K562 (cell line): ENCODE data around the gene LAG3. TPM values are rescaled to one million over a fixed set of nuclear protein-coding genes. Genes with fewer than 3 reads are reported as not detected.

ENCODE experiments used
- ATAC-seq: fragments of 200-7000 bp; cut with Tn5 transposase; 3 replicates; pipeline ENCODE4 v1.9.1; 2020; ENCODE audit warnings: moderate library complexity
- BruUV-seq: library from RNA; stranded (reverse); fragments of 400-500 nt; replicated peaks from 2 replicates; lab custom pipeline; 2021; lab: Mats Ljungman, UMichigan
- CTCF ChIA-PET: fragments of 300-600 bp; formaldehyde crosslinking; extraction: SDS; loops from one replicate; lab custom pipeline; 2021; ENCODE audit warnings: low intra/inter-chr PET ratio; lab: Yijun Ruan, JAX
- POLR2A ChIA-PET: fragments of 300-600, 350-650 bp; sonication (Branson Sonifier 250); formaldehyde crosslinking; extraction: SDS; loops from one replicate; lab custom pipeline; 2021; ENCODE audit warnings: antibody characterized with exemption, inconsistent platforms; lab: Yijun Ruan, JAX
- DNase-seq, 4 experiments: peaks; one replicate each; pipeline versions ENCODE4 v3.0.0 to v3.0.0-alpha.2; 2011 to 2018; ENCODE audit warnings: low spot score in 3 of 4, mixed read lengths in 3 of 4; ENCODE audit errors: extremely low read depth in 1 of 4
- FAIRE-seq: peaks from 2 replicates; lab custom pipeline; 2011; peaks lifted over from hg19 to GRCh38; lab: Jason Lieb, UNC
- H2AFZ ChIP-seq: 2 replicates; pipeline ENCODE4 v1.6.0; 2011; ENCODE audit warnings: low read depth, low read length, control low read depth, inconsistent platforms
- H3K27ac ChIP-seq: fragments of 200-600 bp; 3 replicates; pipeline ENCODE4 v1.8.0; 2011; ENCODE audit warnings: low read depth, mild to moderate bottlenecking, control low read depth, inconsistent platforms, low read length, moderate library complexity, mixed read lengths; ENCODE audit errors: extremely low read depth
- H3K27me3 ChIP-seq, 2 experiments: fragments of 300-600 bp in 1 of 2; 2 replicates in 1 of 2; 3 replicates in 1 of 2; pipeline versions ENCODE4 v1.6.0 to v1.8.0; 2011; ENCODE audit warnings: inconsistent platforms in 2 of 2, low read length in 2 of 2, mild to moderate bottlenecking in 1 of 2, mixed read lengths in 1 of 2, moderate library complexity in 1 of 2; ENCODE audit not compliant: control insufficient read depth in 2 of 2, insufficient read depth in 2 of 2
- H3K36me3 ChIP-seq: fragments of 300-600 bp; 3 replicates; pipeline ENCODE4 v1.8.0; 2011; ENCODE audit warnings: mild to moderate bottlenecking, low read length, inconsistent platforms; ENCODE audit not compliant: control insufficient read depth, insufficient read depth
- H3K4me1 ChIP-seq, 2 experiments: fragments of 200-600 bp in 1 of 2; replicated peaks in 1 of 2; 2 replicates in 1 of 2; 3 replicates in 1 of 2; pipeline versions ENCODE4 v1.5.1 to v1.8.0; 2011; ENCODE audit warnings: inconsistent platforms in 2 of 2, low read length in 2 of 2, mild to moderate bottlenecking in 1 of 2, mixed read lengths in 1 of 2, moderate library complexity in 1 of 2; ENCODE audit not compliant: control insufficient read depth in 2 of 2, insufficient read depth in 2 of 2
- H3K4me2 ChIP-seq: 2 replicates; pipeline ENCODE4 v1.6.1; 2011; ENCODE audit warnings: low read length, control low read depth, inconsistent platforms, mixed read lengths; ENCODE audit not compliant: insufficient read depth
- H3K4me3 ChIP-seq: fragments of 200-600 bp; sonication (generic), shearing (Covaris generic); 2 replicates; pipeline ENCODE4 v1.5.1; 2016; ENCODE audit warnings: control low read depth, inconsistent platforms
- H3K79me2 ChIP-seq: fragments of 200-600 bp; 3 replicates; pipeline ENCODE4 v1.8.0; 2011; ENCODE audit warnings: low read length, inconsistent platforms; ENCODE audit not compliant: control insufficient read depth, insufficient read depth
- H3K9ac ChIP-seq, 2 experiments: 2 replicates each; pipeline versions ENCODE4 v1.6.0 to v1.6.1; 2011; ENCODE audit warnings: low read depth in 2 of 2, low read length in 2 of 2, control low read depth in 1 of 2, inconsistent platforms in 1 of 2, mild to moderate bottlenecking in 1 of 2, mixed read lengths in 1 of 2; ENCODE audit not compliant: insufficient read depth in 1 of 2
- H3K9me1 ChIP-seq: one replicate; pipeline ENCODE4 v1.6.0; 2011; ENCODE audit warnings: inconsistent platforms, mild to moderate bottlenecking, low read length, moderate library complexity; ENCODE audit not compliant: control insufficient read depth, insufficient read depth
- H3K9me3 ChIP-seq: replicated peaks from 2 replicates; pipeline ENCODE4 v1.5.1; 2011; ENCODE audit warnings: low read depth, low read length, inconsistent platforms; ENCODE audit not compliant: control insufficient read depth, insufficient read depth
- H4K20me1 ChIP-seq: replicated peaks from 2 replicates; pipeline ENCODE4 v1.6.1; 2011; ENCODE audit warnings: low read length, inconsistent platforms, mixed read lengths; ENCODE audit not compliant: control insufficient read depth, insufficient read depth
- ETV6 ChIP-seq, 3 experiments: fragments of 150-350 bp in 1 of 3; sonication (generic) in 1 of 3; formaldehyde crosslinking in 1 of 3; IDR thresholded peaks; 2 replicates each; pipeline versions ENCODE4 v1.6.1 to v1.8.0; 2014 to 2022; ENCODE audit warnings: borderline replicate concordance in 2 of 3, low read depth in 2 of 3, antibody characterized with exemption in 1 of 3, low read length in 1 of 3, mild to moderate bottlenecking in 1 of 3, missing genetic modification reagents in 1 of 3
- NFE2 ChIP-seq: IDR thresholded peaks from 2 replicates; pipeline ENCODE4 v1.6.1; 2014; ENCODE audit warnings: antibody characterized with exemption, low read depth
- TOE1 ChIP-seq, 2 experiments: fragments of 450-650 bp in 1 of 2; sonication (generic) in 1 of 2; formaldehyde crosslinking in 1 of 2; IDR thresholded peaks; 2 replicates each; pipeline versions ENCODE4 v1.7.1 to v1.8.0; 2016 to 2022; ENCODE audit warnings: borderline replicate concordance in 2 of 2, mild to moderate bottlenecking in 2 of 2, antibody characterized with exemption in 1 of 2, inconsistent platforms in 1 of 2, low read depth in 1 of 2, missing genetic modification reagents in 1 of 2, moderate library complexity in 1 of 2
- TRIM24 ChIP-seq, 2 experiments: fragments of 450-650 bp; IDR thresholded peaks; 2 replicates each; pipeline ENCODE4 v1.6.1; 2016
- ZNF584 ChIP-seq: fragments of 200-800 bp; sonication (Bioruptor generic); IDR thresholded peaks from 2 replicates; pipeline ENCODE4 v1.6.1; 2016; ENCODE audit warnings: low read depth, mild to moderate bottlenecking, missing genetic modification characterization, missing compliant biosample characterization
- ZNF668 ChIP-seq: fragments of 250-450 bp; sonication (Bioruptor Pico); IDR thresholded peaks from 2 replicates; pipeline ENCODE4 v1.8.0; 2022; ENCODE audit warnings: mild to moderate bottlenecking, inconsistent platforms
- WGBS: fragments of 100-300 bp; shearing (Covaris generic); methylation state at CpG from one replicate; pipeline ENCODE4 v1.1.6; 2016; ENCODE audit warnings: low coverage, mixed read lengths; ENCODE audit not compliant: insufficient coverage; ENCODE audit errors: missing lambda C conversion rate; 5-methylcytosine and 5-hydroxymethylcytosine counted together
- in situ Hi-C: fragments of 300-500 bp; cut with MboI; formaldehyde crosslinking; loops from 4 replicates; pipeline ENCODE4 v1.15.0; 2018; ENCODE audit warnings: inconsistent platforms, mixed read lengths
- intact Hi-C: fragments of 100-400 bp; cut with micrococcal nuclease; formaldehyde crosslinking; loops from 2 replicates; pipeline ENCODE4 v1.14.2; 2022
- polyA plus RNA-seq, 8 experiments: library from polyadenylated mRNA; depleted of rRNA in 4 of 8; stranded (reverse) in 5 of 8; unstranded in 3 of 8; fragments of >200 nt; fragmentation: Nextera tagmentation in 2 of 8; fragmentation: Illumina TruSeq in 1 of 8; extraction: Ambion mirVana in 2 of 8; extraction: Trizol in 1 of 8; gene quantifications; 2 replicates each; pipeline versions ENCODE4 v1.2.1 to v1.2.3, GENCODE V29; 2011 to 2014; ENCODE audit warnings: inconsistent platforms in 1 of 8, missing spikeins in 1 of 8
- total RNA-seq, 7 experiments: library from RNA; depleted of rRNA in 6 of 7; stranded (reverse); fragments of >200 nt in 6 of 7; fragmentation: Illumina TruSeq in 2 of 7; extraction: Trizol in 2 of 7; gene quantifications; 2 replicates each; pipeline versions ENCODE4 v1.2.1 to v1.2.3, GENCODE V29; 2011 to 2021; ENCODE audit warnings: low replicate concordance in 1 of 7
- TF ChIP-seq, protein P1 (sequence below): fragments of 250-450 bp; sonication (Bioruptor Pico); IDR thresholded peaks from 2 replicates; pipeline ENCODE4 v1.5.0; 2021
- TF ChIP-seq, protein P2 (sequence below): fragments of 250-450 bp; sonication (Bioruptor Pico); IDR thresholded peaks from 2 replicates; pipeline ENCODE4 v1.4.0; 2020; ENCODE audit warnings: mild to moderate bottlenecking, moderate library complexity

LAG3 gene
- total and polyA plus RNA-seq, 9 of the 15 experiments (the other 6 are each of a cell fraction or from before 2014, with no cell fraction given): 0.07 to 0.66 (median 0.09) TPM; not detected in 1

DNA sequence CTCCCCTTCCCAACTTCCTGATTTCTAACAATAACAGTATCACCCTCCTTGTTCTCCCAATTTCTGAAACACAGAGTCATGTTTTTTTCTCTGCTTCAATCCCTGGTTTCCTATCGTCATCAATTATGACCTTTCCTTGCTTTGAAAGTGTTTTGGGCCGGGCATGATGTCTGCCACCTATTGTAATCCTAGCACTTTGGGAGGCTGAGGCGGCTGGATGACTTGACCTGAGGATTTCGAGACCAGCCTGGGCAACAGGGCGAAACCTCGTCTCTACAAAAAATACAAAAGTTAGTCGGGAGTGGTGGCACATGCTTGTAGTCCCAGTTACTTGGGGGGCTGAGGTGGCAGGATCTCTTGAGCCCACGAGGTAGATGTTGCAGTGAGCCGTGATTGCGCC, 36.7 kb downstream of the LAG3 start:
- ChIA-PET CTCF (no interaction called here), POLR2A (no interaction called here)
- Histone ChIP-seq H2AFZ (peak overlapping the region; percentile 50; the same call in 1 of the 2 replicates), H3K79me2 (no peaks in the 10 kb centered on the region), H3K9me3 (no peaks in the 10 kb centered on the region), H4K20me1 (no peaks in the 10 kb centered on the region), H3K4me1 (peaks cover 0 to 7% of the 10 kb centered on the region in 2 experiments; a peak in 3 of 5 replicates), H3K9me1 (no peaks in the 10 kb centered on the region), H3K4me2 (no peak overlapping the region), H3K9ac (no peak overlapping the region), H3K4me3 (no peak overlapping the region), H3K27me3 (no peaks in the 10 kb centered on the region), H3K27ac (no peak overlapping the region), H3K36me3 (no peaks in the 10 kb centered on the region)
- TF ChIP-seq ETV6 (IDR thresholded peaks at IDR 0.05; ENCODE audit: borderline replicate concordance in 1 of 2, low read depth in 2 of 2, low read length in 1 of 2) (no peak), ETV6 (CRISPR knock-in tag; IDR thresholded peaks at IDR 0.05; ENCODE audit: borderline replicate concordance) (no peak), NFE2 (no peak), ZNF668 (CRISPR knock-in tag) (no peak), TRIM24 (IDR thresholded peaks at IDR 0.05) (no peak), ZNF584 (CRISPR knock-in tag) (no peak), TOE1 (IDR thresholded peaks at IDR 0.05; ENCODE audit: borderline replicate concordance) (no peak), TOE1 (CRISPR knock-in tag; IDR thresholded peaks at IDR 0.05; ENCODE audit: borderline replicate concordance, low read depth) (no peak)
- TF ChIP-seq, protein P1, sequence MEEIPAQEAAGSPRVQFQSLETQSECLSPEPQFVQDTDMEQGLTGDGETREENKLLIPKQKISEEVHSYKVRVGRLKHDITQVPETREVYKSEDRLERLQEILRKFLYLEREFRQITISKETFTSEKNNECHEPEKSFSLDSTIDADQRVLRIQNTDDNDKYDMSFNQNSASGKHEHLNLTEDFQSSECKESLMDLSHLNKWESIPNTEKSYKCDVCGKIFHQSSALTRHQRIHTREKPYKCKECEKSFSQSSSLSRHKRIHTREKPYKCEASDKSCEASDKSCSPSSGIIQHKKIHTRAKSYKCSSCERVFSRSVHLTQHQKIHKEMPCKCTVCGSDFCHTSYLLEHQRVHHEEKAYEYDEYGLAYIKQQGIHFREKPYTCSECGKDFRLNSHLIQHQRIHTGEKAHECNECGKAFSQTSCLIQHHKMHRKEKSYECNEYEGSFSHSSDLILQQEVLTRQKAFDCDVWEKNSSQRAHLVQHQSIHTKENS (CRISPR knock-in tag): no peak
- TF ChIP-seq, protein P2, sequence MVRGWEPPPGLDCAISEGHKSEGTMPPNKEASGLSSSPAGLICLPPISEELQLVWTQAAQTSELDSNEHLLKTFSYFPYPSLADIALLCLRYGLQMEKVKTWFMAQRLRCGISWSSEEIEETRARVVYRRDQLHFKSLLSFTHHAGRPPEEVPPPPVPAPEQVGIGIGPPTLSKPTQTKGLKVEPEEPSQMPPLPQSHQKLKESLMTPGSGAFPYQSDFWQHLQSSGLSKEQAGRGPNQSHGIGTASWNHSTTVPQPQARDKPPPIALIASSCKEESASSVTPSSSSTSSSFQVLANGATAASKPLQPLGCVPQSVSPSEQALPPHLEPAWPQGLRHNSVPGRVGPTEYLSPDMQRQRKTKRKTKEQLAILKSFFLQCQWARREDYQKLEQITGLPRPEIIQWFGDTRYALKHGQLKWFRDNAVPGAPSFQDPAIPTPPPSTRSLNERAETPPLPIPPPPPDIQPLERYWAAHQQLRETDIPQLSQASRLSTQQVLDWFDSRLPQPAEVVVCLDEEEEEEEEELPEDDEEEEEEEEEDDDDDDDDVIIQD (CRISPR knock-in tag): no peak
- ATAC-seq (no peak), DNase-seq (no peak), FAIRE-seq (no peak)
- intact Hi-C loops: no loop called here
- 31% methylated on average over 5 of the region's 10 CpGs for whole genome bisulfite sequencing
- no TSS peak for BruUV-seq
- in situ Hi-C loops: no loop called here
